IPS-18c (cell line): ENCODE results near the gene C14orf119.

Experiments used
- H3K4me3 ChIP-seq: 2 replicates; pipeline ENCODE4 v1.7.0; 2013; ENCODE audit warnings: low read depth, mild to moderate bottlenecking, low read length, moderate library complexity; ENCODE audit not compliant: insufficient read depth
- H3K9me3 ChIP-seq: one replicate; pipeline ENCODE4 v1.6.1; 2013; ENCODE audit warnings: mild to moderate bottlenecking, low read length, moderate library complexity; ENCODE audit not compliant: control insufficient read depth, insufficient read depth

C14orf119 gene

GRCh38 chr14:23074906-23075305, 20.4 kb upstream of the C14orf119 start:
- Histone ChIP-seq H3K4me3 (no peak overlapping the region), H3K9me3 (no peaks in the 10 kb centered on the region)

- H3K9me3 ChIP-seq = no peaks in the 10 kb centered on the region
- no peak overlapping the region for H3K4me3 ChIP-seq
Measured at GRCh38 chr14:23076785-23077408, 18.4 kb upstream of the C14orf119 start.

GRCh38 chr14:23077962-23078361, 17.3 kb upstream of the C14orf119 start:
- Histone ChIP-seq H3K9me3 (no peaks in the 10 kb centered on the region), H3K4me3 (no peak overlapping the region)

DNA sequence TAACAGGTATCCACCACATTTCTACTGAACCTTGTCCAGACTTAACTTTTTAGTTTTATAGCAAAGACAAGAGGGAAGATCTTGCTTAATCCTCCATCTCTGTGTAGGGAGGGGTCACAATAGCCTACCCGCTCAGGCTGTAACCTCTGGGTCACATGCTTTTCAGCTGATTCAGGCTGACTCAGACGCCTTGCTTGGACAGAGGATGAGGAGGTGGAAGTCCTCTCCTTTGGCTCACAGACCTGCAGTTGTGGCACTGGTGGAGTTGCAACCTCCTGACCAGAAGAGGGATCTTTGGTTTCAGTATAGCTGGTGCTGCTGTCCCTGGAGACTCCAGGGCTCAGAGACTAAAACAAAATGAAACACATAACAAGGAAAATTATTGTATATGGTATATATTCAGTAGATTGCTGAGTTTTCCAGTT, 16.6 kb upstream of the C14orf119 start:
- H3K4me3 ChIP-seq = no peak overlapping the region
- no peaks in the 10 kb centered on the region for H3K9me3 ChIP-seq

- no peak overlapping the region for H3K4me3 ChIP-seq
- no peaks in the 10 kb centered on the region for H3K9me3 ChIP-seq
Measured at GRCh38 chr14:23079716-23080115, 15.6 kb upstream of the C14orf119 start.

GRCh38 chr14:23080474-23080873, 14.8 kb upstream of the C14orf119 start:
- no peak overlapping the region for H3K4me3 ChIP-seq
- no peaks in the 10 kb centered on the region for H3K9me3 ChIP-seq

- H3K9me3 ChIP-seq = no peaks in the 10 kb centered on the region
- H3K4me3 ChIP-seq = no peak overlapping the region
Measured at GRCh38 chr14:23085458-23085857, 9.8 kb upstream of the C14orf119 start.

DNA sequence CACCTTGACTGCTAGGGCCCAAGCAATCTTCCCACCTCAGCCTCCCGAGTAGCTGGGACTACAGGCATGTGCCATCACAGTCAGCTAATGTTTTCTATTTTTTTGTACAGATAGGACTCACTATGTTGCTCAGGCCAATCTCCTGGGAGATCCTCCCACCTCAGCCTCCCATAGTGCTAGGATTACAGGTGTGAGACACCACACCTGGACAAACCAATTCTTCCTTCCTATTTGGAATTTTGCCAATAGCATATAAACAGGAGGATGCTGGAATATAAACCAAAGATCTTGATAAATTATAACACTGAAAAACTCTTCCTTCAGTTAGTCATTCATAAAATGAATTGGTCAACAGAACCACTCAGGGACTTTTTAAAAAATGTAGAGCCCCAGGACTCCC, 8.7 kb upstream of the C14orf119 start:
- Histone ChIP-seq H3K4me3 (no peak overlapping the region), H3K9me3 (no peaks in the 10 kb centered on the region)

GRCh38 chr14:23089498-23090253, 5.6 kb upstream of the C14orf119 start:
- H3K4me3 ChIP-seq = no peak overlapping the region
- no peaks in the 10 kb centered on the region for H3K9me3 ChIP-seq

DNA sequence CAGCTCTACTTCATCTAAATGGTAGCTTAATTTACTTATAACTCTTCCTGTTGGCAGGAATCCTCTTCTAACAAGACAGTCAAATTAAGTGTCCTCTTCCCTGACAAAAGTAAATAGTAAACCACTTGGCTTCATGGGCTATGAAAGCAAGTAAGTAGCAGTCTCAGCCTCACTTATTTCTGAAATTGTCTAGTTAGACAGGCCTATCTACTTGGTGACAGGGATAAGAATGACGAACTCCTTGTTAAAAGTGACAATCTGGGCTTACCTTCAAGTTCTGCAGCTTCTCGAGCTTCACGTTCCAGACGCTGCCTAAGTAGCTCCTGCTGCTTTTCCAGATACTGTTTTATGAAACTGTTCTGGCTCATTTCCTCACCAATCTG, 5.1 kb upstream of the C14orf119 start:
- Histone ChIP-seq H3K9me3 (no peaks in the 10 kb centered on the region), H3K4me3 (no peak overlapping the region)

GRCh38 chr14:23091294-23092225, 3.7 kb upstream of the C14orf119 start:
- Histone ChIP-seq H3K4me3 (no peak overlapping the region), H3K9me3 (no peaks in the 10 kb centered on the region)

- Histone ChIP-seq H3K9me3 (no peaks in the 10 kb centered on the region), H3K4me3 (no peak overlapping the region)
Measured at GRCh38 chr14:23093104-23093503, 2.2 kb upstream of the C14orf119 start.

DNA sequence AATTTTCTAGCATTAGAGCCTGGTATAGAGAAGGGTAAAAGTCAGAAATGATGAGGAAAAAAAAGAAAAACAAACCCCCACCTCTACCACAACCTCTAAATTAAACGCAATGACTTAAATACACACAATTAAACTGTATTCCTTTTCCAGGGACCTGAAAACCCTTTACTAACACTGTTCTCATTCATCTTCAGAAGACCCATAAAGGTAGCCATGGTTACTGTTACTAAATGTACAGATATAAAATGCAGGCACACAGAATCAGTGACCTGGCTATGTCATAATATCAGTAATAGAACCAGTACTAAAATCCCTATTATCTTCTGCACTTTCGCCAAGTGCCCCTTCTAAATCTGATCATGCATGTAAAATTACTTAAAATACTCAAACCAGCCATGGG, 1.8 kb upstream of the C14orf119 start:
- H3K4me3 ChIP-seq = peak overlapping the region; percentile 100; the same call in 1 of the 2 replicates
- no peaks in the 10 kb centered on the region for H3K9me3 ChIP-seq

GRCh38 chr14:23093991-23094665, 1.2 kb upstream of the C14orf119 start:
- Histone ChIP-seq H3K4me3 (peak overlapping the region; percentile 100), H3K9me3 (no peaks in the 10 kb centered on the region)

DNA sequence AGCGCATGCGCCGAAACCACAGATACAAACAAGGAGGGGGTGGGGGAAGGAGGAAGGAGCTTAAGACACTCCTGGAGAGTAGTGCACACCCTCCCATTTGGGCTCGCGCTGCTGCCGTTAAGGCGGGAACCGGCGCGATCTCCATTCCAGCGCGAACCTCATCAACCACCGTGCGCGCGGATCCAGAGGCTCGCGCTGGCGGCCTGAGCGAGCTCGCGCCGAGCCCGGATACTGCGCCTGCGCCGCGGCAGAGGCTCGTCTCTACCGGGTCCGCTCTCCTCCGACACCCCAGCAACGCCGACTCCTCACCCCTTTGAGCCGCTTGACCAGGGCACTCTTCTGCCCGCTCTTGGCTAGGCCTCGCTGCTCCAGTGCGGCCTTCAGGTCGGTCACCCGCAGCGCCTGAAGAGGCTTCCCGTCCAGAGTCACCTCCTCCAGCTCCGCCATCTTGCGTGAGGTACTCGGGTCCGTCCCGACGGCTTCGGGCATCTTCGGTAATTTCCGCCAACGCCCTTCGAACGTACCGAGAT, 574 bp upstream of the C14orf119 start, which contains the start of gene ACIN1:
Gene ACIN1, minus strand, starts transcription at position 471 of the 530 bp plus-strand sequence. Its CDS starts 24 bp downstream, at position 447.
- H3K4me3 ChIP-seq = peak within 1 kb of the TSS; percentile 100
- H3K9me3 ChIP-seq = no peaks in the 10 kb centered on the region

GRCh38 chr14:23097786-23098185, 2.5 kb downstream of the C14orf119 start:
- Histone ChIP-seq H3K4me3 (no peak overlapping the region), H3K9me3 (no peaks in the 10 kb centered on the region)
